Endometrium (tissue), 2 donors: ENCODE data around the gene LHFPL2.

Experiments used
- FAIRE-seq: peaks from 2 replicates; lab custom pipeline; 2012; peaks lifted over from hg19 to GRCh38; lab: Jason Lieb, UNC
- donor health status: control.
- donor health status: control.

Gene LHFPL2

DNA sequence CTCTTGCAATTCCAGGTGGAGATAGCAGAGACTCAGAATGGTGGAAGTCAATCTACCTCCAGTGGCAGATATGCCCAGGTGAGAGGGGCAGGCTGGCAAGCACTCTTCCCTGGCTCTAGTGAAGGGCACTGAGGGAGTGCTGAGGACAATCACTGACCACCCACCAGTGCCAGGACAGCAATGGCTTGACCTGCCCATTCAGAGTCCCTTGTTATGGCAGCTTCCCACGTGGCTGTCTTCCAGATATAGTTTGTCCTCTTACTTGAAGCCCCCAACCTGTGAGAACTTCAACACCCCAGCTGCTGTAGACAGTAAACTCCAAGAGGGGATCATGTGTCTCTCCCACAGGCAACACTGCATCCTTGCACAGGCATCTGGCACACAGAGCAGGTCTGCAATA lies 104.7 kb downstream of the LHFPL2 start:
- FAIRE-seq = no peak

DNA sequence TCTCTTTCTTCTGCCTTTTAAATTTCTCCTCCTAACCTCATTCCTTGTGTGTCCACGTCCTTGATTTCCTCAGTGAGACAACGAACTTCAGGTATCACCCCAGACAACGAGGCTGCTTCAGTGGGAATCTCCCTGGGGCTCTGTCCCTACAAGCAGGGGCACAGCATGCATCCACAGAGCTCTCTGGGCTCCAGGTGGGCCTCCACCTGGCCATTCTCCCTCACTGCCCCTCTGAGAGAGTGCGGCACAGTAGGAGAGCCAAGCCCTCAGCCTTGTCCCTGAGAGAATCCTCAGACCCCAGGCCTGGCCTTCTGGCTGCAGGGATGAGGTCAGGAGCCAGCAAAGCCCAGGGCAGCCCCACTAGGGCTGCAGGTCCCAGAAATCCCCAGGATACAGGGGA lies 105.3 kb downstream of the LHFPL2 start:
- no peak for FAIRE-seq

DNA sequence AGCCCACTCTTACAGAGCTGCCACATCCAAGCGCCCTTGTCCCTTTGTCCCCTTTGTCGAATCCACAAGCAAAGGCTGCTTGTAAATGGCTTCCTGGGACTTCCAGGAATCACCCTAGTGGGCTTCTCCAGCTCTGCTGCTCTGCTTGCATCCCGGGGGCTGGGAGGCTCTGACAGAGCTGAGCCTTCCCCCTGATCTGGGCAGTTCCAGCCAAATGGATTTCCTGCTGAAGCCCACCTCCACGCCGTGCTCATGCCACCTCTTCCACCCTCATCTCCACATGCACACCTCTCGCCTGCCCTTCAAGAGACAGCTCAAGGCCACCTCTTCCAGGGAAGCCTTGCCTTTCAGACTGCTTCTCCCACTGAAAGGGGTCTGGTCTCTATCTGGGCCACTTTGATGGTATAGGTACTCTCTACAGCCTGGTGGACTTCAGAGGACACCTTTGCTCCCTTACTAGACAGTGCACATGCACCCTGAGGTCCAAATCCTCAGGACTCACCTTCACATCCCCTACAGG lies 106.2 kb downstream of the LHFPL2 start:
- FAIRE-seq = no peak

DNA sequence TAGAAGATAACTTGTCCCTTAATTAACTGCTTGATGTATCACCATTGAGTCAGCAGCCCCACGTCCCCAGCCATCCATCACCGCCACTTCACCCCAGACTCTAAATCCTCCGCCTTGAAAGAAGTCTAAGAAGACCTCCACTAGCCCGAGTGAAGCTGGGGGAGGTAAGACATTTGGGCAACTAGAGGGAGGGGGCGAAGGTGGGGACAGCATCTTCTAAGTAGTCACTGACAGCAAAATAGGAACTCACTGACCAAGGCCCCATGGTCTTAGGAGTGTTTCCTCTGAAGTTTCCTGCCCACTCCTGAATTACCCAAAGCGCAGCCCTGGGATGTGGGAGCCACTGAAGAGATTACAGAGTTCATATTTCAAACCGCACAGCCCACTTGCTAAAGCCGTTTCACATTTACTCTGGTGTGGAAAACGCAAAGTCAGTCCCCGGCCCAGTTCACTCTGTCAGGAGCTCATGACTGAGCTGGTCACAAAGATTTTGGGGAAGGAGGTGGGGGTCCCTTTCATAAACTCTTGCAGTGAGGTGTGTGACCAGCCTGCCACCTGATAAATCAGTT lies 107.4 kb downstream of the LHFPL2 start:
- FAIRE-seq = no peak

DNA sequence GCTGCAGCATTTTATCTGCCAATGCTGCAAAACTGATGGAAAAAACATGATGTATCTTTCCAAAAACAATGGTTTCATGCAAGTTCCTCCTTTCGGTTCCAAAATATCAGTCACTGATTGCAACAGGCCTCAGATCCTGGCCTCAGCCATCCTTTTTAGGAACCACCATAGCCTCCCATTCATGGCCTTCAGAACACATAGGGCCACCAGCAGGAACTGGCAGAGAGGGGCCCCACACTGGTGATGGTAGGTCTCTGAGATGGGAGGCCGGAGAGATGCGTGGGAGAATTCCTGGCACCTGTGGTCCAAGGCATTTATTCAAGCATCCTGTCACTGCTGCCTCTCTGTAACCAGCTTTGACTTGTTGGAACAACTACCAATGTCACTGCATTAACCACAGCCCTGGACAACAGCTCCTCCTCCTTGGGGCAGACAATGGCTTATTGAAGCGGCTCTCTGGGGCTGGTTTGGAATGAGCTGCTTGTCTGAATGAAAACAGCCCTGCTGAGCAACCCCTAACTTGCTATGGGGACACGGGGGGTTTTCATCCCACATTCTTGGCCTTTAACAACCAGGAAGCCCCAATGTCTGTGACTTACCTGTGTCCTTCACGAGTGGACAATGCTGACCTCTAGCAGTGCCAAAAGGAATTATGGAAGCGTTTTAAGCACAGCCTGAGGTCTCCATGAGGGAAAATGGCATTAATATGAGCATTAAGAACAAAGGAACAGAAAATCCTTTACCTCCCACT lies 108.1 kb downstream of the LHFPL2 start:
- FAIRE-seq = no peak

DNA sequence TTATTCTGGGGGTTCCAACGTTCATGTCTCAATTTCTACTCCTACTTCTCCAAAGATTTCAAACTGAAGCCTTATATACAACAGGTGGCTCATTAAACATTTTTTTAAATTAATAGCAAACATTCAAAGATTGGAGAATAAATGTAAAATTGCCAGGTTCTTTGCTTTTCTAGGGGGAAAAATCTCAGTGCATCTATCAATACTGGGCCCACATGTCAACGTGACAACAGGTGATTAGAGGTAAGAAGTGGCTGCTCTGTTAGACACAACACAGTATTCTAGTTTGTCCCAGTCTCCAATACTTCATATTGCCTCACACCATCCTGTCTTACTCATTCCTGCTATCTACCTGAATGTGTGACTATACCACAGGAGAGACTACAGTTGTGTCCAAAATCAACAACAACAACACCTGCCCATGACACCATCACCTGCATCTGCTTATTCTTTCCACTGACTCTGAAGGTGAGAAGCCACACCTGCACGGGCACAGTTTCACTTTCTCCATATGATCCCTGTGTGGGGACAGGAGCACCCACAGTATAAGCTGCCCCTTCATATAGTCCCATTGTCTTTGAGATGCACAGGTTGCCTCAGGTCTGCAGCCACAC lies 110.2 kb downstream of the LHFPL2 start:
- FAIRE-seq = no peak

DNA sequence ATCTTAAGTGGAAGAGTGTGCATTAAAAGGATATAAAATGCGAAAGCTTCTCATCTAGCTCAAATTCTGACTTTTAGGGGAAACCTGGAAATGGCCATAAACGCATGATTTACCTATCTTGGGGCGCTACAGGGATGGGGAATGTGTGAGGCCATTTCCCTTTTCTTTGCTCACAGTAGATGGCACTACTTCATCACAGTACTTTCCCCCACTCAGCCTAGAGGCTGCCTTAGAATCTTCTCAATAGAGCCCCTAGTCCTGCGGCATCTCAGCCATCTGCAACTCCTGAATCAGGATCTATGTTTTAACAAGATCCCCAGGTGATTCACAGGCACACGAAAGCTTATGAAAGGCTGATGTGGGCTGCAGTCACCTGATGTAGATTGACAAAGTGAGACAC lies 110.8 kb downstream of the LHFPL2 start:
- no peak for FAIRE-seq

DNA sequence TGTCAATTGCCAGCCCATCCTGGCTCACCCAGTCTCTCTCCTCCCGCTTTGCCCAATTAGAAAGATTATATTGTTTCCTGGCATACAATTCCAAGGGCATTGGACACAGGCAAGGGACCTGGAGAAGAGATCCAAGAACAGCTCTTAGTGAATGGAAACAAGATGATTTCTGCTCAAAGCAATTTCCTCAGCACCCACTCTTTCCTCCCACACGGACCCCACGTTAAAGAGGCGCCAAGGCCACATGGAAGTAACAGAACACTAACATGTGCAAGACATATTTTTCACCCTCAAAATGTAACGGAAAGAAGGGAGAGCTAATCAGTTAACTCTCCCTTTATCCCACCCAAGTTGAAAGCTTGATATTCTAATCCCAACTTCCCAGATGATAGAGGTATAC lies 111.2 kb downstream of the LHFPL2 start:
- FAIRE-seq = no peak

DNA sequence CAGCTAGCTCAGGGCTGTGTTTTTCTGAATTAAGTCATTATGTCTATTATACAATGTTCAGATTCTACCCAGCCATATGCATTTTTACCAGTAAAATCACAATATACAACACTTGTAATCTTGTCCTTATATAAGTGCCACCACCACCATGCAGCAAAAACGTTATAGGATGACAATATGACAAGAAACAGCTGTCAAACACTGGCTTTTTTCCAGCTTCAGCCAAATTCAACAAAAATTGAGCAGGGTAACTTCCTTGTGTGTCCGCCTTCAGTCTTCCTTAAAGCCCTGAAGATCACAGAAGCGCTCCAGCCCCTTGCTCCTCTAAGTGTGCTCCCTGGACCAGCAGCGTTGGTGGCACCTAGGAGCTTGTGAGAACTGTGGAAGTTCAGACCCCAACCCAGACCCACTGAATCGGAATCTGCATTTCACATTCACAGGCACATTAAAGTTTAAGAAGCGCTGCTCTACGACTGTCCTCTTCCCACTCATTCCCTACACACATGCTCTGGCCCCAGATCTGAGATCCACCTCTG lies 111.8 kb downstream of the LHFPL2 start:
- FAIRE-seq = no peak

DNA sequence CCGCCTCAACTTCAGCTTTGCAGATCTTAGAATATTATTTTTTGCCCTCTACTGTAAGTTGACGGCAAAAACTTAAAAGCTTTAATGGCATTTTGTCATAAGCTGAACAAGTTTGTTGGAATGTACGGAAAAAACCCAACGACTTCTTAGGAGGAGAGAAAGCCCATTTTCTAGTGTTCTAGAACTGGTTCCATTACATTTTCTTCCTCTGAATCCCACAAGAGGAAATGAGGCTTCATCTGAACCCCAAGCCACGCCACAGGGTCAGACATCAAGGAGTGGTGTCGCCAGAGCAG lies 113.7 kb downstream of the LHFPL2 start:
- no peak for FAIRE-seq

DNA sequence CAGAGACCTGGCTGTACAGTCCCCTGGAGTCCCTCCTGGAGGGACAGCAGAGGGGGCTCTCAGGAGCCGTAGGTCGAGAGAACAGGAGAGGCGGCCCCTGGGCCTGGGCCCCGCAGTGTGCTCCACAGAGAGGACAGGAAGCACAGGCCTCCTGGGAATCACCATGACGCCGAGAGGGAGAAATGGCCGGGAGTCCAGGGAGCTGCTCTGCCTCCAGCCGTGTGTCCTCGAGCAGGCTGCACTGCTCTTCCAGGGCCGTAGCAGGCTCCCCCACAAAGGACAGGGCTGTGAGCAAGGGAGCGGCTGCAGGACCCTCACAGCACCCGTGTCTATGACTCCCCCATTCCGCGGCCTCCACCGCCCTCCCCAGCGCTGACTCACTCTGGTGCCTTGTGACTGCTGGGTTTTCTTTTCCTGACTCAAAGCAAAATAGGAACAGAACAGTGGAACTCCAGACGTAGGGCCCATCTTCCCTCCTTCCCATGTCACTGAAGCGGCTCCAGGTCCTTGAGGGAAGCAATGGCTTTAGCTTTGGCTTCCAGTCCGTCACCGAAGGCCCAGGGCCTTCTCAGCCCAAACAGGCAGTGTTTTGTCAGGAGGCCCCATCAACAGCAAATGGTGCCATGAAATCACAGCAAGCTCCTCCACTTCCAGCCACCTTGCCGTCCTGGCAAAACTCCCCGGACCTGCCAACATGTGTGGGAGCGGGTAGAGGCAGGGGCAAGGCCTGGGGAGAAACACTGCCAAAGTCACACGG lies 114.2 kb downstream of the LHFPL2 start:
- FAIRE-seq = no peak

DNA sequence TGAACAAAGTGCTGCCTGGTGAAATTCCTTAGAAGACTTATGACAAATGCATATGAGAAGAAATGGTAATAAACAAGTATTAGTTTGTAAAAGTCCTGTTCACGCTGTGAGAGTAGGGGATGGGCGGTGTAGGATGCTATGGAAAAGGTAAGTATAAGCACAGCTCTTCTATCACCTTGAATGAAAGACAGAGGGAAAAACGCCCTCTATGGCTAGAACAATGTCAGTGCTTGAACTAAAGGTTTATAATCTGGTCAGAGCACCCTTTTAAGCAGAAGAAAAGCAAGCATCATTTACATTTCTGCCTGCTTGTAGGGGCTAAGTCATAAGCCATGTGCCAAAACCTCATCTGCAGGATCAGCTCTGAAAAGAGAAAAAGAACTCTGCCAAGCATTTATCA lies 115.2 kb downstream of the LHFPL2 start:
- FAIRE-seq = no peak

DNA sequence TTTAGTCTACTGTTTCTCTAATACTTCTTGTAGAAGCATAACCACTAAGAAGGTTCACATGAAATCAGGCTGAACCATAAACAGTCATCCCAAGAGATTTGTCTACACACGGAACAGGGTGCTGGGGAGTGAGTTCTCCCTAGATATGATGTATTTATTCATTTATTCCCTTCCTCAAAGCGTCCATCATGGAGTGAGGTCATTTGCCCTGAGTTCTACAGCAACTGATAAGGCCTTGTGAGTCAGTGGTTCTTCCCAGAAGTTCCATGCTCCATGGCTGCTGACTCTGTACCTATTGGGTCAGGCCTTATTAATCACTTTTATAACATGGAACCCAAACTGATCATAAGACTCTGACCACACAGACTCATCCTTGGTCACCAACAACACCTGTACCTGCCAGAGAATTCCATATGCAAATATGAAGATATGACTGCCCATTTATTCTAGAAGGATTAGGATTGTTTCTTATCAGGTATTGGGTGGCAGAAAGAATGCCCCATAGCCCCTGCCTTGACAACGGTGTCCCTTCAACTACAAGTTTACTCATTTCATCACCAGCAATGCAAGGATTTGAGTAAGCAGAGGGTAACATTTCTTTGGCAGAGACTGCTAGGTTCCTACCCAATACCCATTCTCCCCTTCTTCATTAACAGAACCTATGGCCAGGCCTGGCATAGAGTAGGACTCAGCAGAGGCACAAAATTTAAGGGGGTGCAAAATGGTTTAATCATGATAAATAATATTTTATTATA lies 118.1 kb downstream of the LHFPL2 start:
- FAIRE-seq = no peak

DNA sequence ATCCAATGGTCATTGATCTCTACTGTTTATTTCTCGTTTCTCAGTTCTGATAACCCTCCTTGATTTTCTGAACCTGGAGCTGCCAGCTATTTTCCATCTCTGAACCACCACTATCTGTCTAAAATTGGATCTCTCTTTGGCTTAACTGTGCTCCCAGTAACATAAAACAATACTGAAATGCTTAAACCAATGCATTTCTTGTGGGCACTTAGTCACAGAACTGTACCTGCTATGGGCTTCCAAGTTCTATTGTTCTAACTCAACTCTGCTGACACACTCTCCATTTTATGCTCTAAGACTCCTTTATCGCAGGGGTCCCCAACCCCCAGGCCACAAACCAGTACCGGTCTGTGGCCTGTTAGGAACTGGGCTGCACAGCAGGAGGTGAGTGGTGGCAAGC lies 120.6 kb downstream of the LHFPL2 start:
- no peak for FAIRE-seq

DNA sequence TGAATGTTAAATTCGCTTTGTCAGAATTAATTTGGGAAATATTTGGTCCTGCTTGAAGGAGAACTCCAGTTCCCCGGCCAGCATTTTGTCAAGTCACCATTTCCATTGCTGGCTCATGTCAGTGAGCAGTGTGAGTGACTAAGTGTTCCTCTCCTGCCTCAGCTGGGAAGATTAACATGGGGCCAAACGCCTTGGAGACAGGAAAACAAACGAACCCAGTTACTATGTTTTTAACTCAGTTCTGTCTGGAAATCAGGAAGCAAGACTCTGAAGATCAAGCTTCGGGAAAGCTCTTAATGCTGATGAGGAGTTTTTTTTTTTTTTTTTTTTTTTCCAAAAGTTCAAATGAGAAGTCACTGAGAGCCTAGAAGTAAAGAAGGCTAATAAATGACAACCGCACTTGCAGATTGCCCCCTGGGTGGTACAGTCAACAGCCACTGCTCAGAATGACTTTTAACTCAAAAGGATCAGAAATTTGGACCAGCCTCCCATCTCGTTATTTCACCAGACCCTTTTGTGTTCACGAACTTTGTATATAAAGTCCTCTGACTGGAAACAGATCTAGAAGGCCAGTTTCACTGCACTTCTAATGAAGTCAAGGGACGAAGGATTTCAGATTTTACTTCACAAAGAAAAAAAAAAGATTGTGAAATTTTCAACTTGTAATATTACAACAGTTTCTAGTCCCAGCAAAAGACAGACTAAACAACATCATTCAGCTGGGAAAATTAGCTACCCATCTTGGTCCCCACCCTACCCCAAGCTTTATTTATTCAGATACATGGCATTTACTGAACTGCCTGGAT lies 121.3 kb downstream of the LHFPL2 start:
- FAIRE-seq = no peak

DNA sequence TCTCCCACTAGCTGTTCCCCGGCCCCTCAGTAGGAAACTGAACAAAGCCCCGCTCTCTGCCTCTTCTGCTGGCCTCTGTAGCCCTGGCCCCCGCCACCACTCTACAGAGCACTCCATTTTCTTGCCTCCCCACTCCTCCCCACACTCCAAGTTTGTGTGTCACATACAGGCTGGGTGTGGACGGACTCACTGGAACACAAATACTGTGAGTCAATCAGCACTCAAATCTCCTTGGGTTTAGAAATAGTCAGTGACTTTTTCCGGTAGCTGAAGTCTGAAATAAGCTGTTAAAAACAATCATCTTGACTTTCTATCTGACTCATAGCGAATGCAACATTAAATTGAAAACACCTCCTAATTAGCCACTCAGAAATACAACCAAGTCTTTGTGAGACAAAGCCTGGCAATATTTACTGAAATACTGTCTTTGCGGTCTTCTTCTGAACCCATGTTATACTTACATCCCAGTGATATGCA lies 122.5 kb downstream of the LHFPL2 start:
- no peak for FAIRE-seq

DNA sequence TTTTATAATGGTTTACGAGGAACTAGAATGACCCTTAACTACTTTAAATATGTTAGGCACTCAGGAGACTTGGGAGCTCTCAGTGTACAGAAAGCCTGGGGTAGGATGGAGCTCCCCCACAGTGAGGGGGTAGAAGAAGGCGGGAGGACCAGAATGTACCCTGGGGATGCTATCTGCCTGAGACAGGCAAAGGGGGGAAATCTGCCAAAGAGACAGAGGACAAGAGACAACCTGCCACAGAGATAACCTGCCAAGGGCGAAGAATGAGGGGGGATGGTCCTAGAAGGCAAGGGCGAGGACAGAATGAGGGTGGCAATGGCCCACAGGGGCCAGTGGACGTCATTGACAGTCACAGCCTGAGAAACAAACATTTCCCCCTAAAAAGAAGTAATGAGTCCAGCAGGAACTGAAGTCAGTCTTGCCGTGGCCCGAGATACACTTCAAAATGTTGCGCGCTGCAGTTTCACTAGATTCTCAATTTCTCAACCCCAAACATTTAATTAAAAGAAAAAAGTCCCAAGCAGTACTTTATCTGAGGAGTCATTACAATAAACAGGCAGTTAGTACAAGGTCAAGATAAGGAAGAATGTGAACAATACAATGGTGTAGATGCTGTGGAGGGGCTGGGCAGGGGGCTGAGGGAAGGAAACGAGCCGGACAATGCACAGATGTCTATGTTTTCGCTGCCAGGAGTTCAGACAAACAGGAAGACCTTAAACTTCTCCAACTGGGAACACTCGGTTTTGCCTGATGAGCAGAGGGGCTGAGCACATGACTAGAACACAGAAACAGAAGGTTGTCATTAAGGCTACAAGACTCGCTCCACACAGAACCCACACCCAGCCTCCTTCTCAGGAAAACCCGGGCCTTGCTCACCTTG lies 125.0 kb downstream of the LHFPL2 start:
- no peak for FAIRE-seq

DNA sequence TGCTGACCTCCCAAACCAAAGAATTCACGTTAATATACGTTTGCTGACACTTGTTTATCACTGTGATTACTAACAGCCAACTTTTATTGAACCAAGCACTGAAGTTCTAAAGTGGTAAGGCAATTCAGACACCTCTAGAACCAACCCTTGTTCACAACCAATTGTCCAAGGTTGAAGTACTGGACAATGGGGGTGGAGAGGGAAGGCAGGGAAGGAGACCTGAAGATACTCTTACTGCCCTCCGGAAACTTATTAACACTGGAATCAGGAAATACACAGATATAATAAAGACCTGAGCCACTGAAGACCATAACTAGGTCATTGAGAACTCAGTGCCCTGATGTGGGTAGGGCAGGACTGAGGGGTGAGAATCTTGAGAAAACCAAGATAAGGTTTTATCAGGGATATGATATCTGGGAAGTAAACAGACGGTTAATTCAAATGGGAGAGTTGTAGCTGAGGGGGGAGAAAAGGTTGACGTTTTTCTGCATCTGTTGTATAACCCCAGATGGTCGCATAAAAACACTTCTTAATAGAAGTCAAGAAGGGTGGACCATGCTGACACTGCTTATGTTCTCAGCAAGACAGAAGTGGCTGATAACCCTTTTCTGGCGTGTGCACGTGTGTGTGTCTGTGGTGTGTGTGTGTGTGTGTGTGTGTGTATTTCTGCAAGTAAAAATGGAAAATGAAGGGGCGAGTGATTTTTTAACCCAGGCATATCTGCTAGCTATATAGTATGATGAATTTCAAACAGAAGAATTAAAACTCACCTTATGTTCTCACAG lies 125.9 kb downstream of the LHFPL2 start:
- no peak for FAIRE-seq

DNA sequence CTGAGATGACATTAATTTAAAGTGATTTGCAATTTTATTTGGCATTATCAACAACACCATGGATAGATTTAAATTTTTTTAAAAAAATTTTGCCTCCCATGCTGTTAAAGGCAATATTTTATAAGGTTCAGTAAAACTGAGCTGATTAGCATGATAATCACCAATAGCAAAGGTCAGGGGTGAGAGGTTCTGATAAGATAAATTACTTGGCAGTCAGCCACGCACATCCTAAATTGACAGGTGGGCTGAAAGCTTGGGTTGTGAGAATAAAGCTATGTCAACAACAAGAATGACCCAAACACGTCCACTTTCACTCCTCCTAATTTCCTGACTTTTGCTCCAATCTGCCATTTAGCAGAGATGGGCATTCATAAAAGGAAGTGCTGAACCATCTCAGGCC lies 127.1 kb downstream of the LHFPL2 start:
- peak; percentile 4 for FAIRE-seq
